ENCODE measurements around the gene KIRREL2.

GRCh38 chr19:35899547-35900214 lies 43.0 kb downstream of the KIRREL2 start:
- TF ChIP-seq POLR2A (IDR thresholded peaks at IDR 0.05) = peak in 1 of 2 donors; percentile 45
- TF ChIP-seq CTCF (IDR thresholded peaks at IDR 0.05) = no peak

Data from vagina (tissue), 2 donors.